Heart right ventricle (tissue), 16 donors: ENCODE measurements around the gene CNTN2. TPM values are rescaled to one million over a fixed set of nuclear protein-coding genes. Genes with fewer than 3 reads are reported as not detected.

Source experiments
- ATAC-seq, 8 donors: fragments of 200-7000 bp; cut with Tn5 transposase; one replicate each; pipeline ENCODE4 v1.9.1; 2020; ENCODE audit warnings: mild to moderate bottlenecking in 8 of 8, moderate library complexity in 8 of 8, moderate number of reproducible peaks in 1 of 8
- DNase-seq, 2 donors: peaks; one replicate each; pipeline ENCODE4 v3.0.0-alpha.2; 2020
- H3K27ac ChIP-seq, 10 donors: fragments of 200-600 bp; sonication (generic) in 2 of 10; one replicate each; pipeline versions ENCODE4 v1.5.0 to v1.8.0; 2020 to 2022; ENCODE audit warnings: mild to moderate bottlenecking in 3 of 10
- H3K27me3 ChIP-seq, 7 donors: fragments of 200-600 bp; one replicate each; pipeline ENCODE4 v1.8.0; 2021 to 2022; ENCODE audit warnings: mild to moderate bottlenecking in 2 of 7
- H3K36me3 ChIP-seq, 9 donors: fragments of 200-600 bp; sonication (generic) in 1 of 9; one replicate each; pipeline versions ENCODE4 v1.5.0 to v1.8.0; 2020 to 2022; ENCODE audit warnings: mild to moderate bottlenecking in 2 of 9
- H3K4me1 ChIP-seq, 9 donors: fragments of 200-600 bp; sonication (generic) in 1 of 9; one replicate each; pipeline versions ENCODE4 v1.5.0 to v1.8.0; 2020 to 2022; ENCODE audit warnings: mild to moderate bottlenecking in 4 of 9
- H3K4me3 ChIP-seq, 10 donors: fragments of 200-600 bp; sonication (generic) in 2 of 10; one replicate each; pipeline versions ENCODE4 v1.5.0 to v1.8.0; 2020 to 2022; ENCODE audit warnings: mild to moderate bottlenecking in 7 of 10, moderate library complexity in 2 of 10
- H3K9me3 ChIP-seq, 11 donors: fragments of 200-600 bp in 10 of 11; sonication (generic) in 2 of 11; one replicate each; pipeline versions ENCODE4 v1.5.0 to v1.8.0; 2013 to 2022; ENCODE audit warnings: mild to moderate bottlenecking in 2 of 11, control low read depth in 1 of 11, moderate library complexity in 1 of 11
- CTCF ChIP-seq, 9 donors: fragments of 200-600 bp; sonication (generic) in 2 of 9; IDR thresholded peaks; one replicate each; pipeline versions ENCODE4 v1.5.0 to v1.8.0; 2021 to 2022; ENCODE audit warnings: antibody characterized with exemption in 9 of 9, mild to moderate bottlenecking in 5 of 9, moderate library complexity in 1 of 9
- WGBS, 2 donors: extraction: QIAGEN DNeasy Blood & Tissue Kit; methylation state at CpG; one replicate each; pipeline ENCODE4 v1.1.7; 2013; ENCODE audit warnings: inconsistent platforms in 1 of 2; 5-methylcytosine and 5-hydroxymethylcytosine counted together
- intact Hi-C, 10 donors: fragments of 100-400 bp; cut with DNase I; formaldehyde crosslinking; loops; one replicate each; pipeline versions ENCODE4 v1.11.1 to v1.14.2; 2022
- polyA plus RNA-seq, 2 donors: library from polyadenylated mRNA; stranded (reverse); fragments of 200-250 nt; gene quantifications; one replicate each; pipeline ENCODE4 v1.2.3, GENCODE V29; 2013
- total RNA-seq, 10 donors: library from RNA; stranded (reverse); fragmentation: NEBNext Ultra II Directional in 3 of 10; extraction: Animal tissue kit (Norgen Biotek cat#: 25700) in 3 of 10; gene quantifications; one replicate each; pipeline versions ENCODE4 v1.2.1 to v1.2.4, GENCODE V29; 2021 to 2023
- donor health status: Arrhythmogenic right ventricular cardiomyopathy.
- donor health status: ischemic (EF 13 %, LVEDD 7.1; RV severe dilation, severe dysfunction).
- donor health status: healthy with polysubstance abuse.
- donor health status: DM: no; HTN: yes; CAD: no.
- donor health status: DM: no; HTN: no; CAD: no.
- donor health status: ischemic (EF 25% LVEDD 6.9; RV normal size, moderate dysfunction).
- donor health status: ischemic (EF 25% LVEDD 5.7; RV mildly dilated, moderate dysfunction).
- donor health status: healthy.
- donor health status: DM: yes; HTN: yes; CAD: no.
- donor health status: Ischemic cardiomyopathy.
- donor health status: ischemic (EF 35%, LVEDD 5.7; RV mildly dilated, moderate dysfunction).
- donor health status: nonischemic (EF 11% LVEDD 7.7; RV severe dilation, severe dysfunction).
- donor health status: DM: yes; HTN: yes; CAD: no.
- donor health status: PGD.
- donor health status: ischemic (EF 29% LVEDD 5.4; RV normal size, mild dysfunction).
- donor health status: nonischemic (EF 23%, LVEDD 6.1; RV moderate dilation, normal function).

Gene CNTN2
- total and polyA plus RNA-seq, 12 donors = 0.04 to 0.73 (median 0.25) TPM; not detected in 3

GRCh38 chr1:205016584-205016983 is 26.4 kb upstream of the CNTN2 start:
- H3K27ac ChIP-seq = no peak overlapping the region
- H3K4me3 ChIP-seq = no peak overlapping the region
- H3K4me1 ChIP-seq = peaks cover 0 to 25% (median 14%) of the 10 kb centered on the region in 9 donors
- intact Hi-C loops = no loop called here
- no peak for DNase-seq
- TF ChIP-seq CTCF (IDR thresholded peaks at IDR 0.05) = no peak
- H3K9me3 ChIP-seq = no peaks in the 10 kb centered on the region
- no peak for ATAC-seq
- peaks cover 0 to 9% (median 0%) of the 10 kb centered on the region in 7 donors for H3K27me3 ChIP-seq
- WGBS, 2 donors = 91% methylated on average over 13 of the region's 13 CpGs
- H3K36me3 ChIP-seq = peaks cover 0 to 12% (median 0%) of the 10 kb centered on the region in 9 donors

GRCh38 chr1:205017001-205017400 is 26.0 kb upstream of the CNTN2 start:
- Histone ChIP-seq H3K36me3 (peaks cover 0 to 12% (median 0%) of the 10 kb centered on the region in 9 donors), H3K27me3 (peaks cover 0 to 9% (median 0%) of the 10 kb centered on the region in 7 donors), H3K9me3 (no peaks in the 10 kb centered on the region), H3K27ac (no peak overlapping the region), H3K4me1 (peaks cover 0 to 25% (median 14%) of the 10 kb centered on the region in 9 donors), H3K4me3 (no peak overlapping the region)
- TF ChIP-seq CTCF (IDR thresholded peaks at IDR 0.05) = no peak
- WGBS, 2 donors = 91 to 92% methylated on average over 6 of the region's 6 CpGs
- intact Hi-C loops = no loop called here
- DNase-seq = no peak
- no peak for ATAC-seq

GRCh38 chr1:205017766-205018165 is 25.2 kb upstream of the CNTN2 start:
- no peak for ATAC-seq
- H3K4me3 ChIP-seq = no peak overlapping the region
- TF ChIP-seq CTCF (IDR thresholded peaks at IDR 0.05) = no peak
- intact Hi-C loops = no loop called here
- no peak overlapping the region for H3K27ac ChIP-seq
- WGBS, 2 donors = 77 to 87% methylated on average over 7 of the region's 7 CpGs
- H3K27me3 ChIP-seq = peaks cover 0 to 9% (median 0%) of the 10 kb centered on the region in 7 donors
- H3K4me1 ChIP-seq = peaks cover 0 to 20% (median 14%) of the 10 kb centered on the region in 9 donors
- H3K9me3 ChIP-seq = no peaks in the 10 kb centered on the region
- no peak for DNase-seq
- H3K36me3 ChIP-seq = peaks cover 0 to 12% (median 0%) of the 10 kb centered on the region in 9 donors

- Histone ChIP-seq H3K36me3 (peaks cover 0 to 12% (median 0%) of the 10 kb centered on the region in 9 donors), H3K4me1 (peaks cover 0 to 17% (median 14%) of the 10 kb centered on the region in 9 donors), H3K27me3 (peaks cover 0 to 9% (median 0%) of the 10 kb centered on the region in 7 donors), H3K4me3 (no peak overlapping the region), H3K27ac (no peak overlapping the region), H3K9me3 (no peaks in the 10 kb centered on the region)
- intact Hi-C loops = no loop called here
- no peak for TF ChIP-seq CTCF (IDR thresholded peaks at IDR 0.05)
- 65 to 66% methylated on average over 2 of the region's 2 CpGs for WGBS, 2 donors
- ATAC-seq (no peak), DNase-seq (no peak)
Observed at GRCh38 chr1:205018381-205018780, 24.6 kb upstream of the CNTN2 start.
